ENCODE data around the gene ALPL. TPM values are rescaled to one million over a fixed set of nuclear protein-coding genes. Genes with fewer than 3 reads are reported as not detected.

The ALPL gene
- total RNA-seq, 1 experiment from 2014 or later, result 0.31 TPM

GRCh38 chr1:21537932-21538630 lies 28.9 kb downstream of the ALPL start:
- H3K27ac Mint-ChIP-seq (ENCODE audit: unreplicated experiment), result no peak overlapping the region
- TF ChIP-seq, protein P1, sequence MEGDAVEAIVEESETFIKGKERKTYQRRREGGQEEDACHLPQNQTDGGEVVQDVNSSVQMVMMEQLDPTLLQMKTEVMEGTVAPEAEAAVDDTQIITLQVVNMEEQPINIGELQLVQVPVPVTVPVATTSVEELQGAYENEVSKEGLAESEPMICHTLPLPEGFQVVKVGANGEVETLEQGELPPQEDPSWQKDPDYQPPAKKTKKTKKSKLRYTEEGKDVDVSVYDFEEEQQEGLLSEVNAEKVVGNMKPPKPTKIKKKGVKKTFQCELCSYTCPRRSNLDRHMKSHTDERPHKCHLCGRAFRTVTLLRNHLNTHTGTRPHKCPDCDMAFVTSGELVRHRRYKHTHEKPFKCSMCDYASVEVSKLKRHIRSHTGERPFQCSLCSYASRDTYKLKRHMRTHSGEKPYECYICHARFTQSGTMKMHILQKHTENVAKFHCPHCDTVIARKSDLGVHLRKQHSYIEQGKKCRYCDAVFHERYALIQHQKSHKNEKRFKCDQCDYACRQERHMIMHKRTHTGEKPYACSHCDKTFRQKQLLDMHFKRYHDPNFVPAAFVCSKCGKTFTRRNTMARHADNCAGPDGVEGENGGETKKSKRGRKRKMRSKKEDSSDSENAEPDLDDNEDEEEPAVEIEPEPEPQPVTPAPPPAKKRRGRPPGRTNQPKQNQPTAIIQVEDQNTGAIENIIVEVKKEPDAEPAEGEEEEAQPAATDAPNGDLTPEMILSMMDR (IDR thresholded peaks at IDR 0.05; ENCODE audit: unreplicated experiment), result no peak
- no TSS peak for BruUV-seq (replicated peaks)
- DNase-seq, result no peak
- H3K9me3 Mint-ChIP-seq (ENCODE audit: low read depth, unreplicated experiment), result no peaks in the 10 kb centered on the region
- peaks cover 43% of the 10 kb centered on the region for H3K27me3 Mint-ChIP-seq (ENCODE audit: unreplicated experiment)
- intact Hi-C loops (cut with micrococcal nuclease; ENCODE audit: unreplicated experiment), result no loop called here
- no peaks in the 10 kb centered on the region for H3K4me1 Mint-ChIP-seq (ENCODE audit: low read depth, unreplicated experiment)
- CTCF ChIA-PET, result no interaction called here
- H3K36me3 Mint-ChIP-seq (ENCODE audit: insufficient read depth, unreplicated experiment), result no peaks in the 10 kb centered on the region
- H3K4me3 Mint-ChIP-seq (ENCODE audit: low read depth, unreplicated experiment), result no peak overlapping the region

DNA sequence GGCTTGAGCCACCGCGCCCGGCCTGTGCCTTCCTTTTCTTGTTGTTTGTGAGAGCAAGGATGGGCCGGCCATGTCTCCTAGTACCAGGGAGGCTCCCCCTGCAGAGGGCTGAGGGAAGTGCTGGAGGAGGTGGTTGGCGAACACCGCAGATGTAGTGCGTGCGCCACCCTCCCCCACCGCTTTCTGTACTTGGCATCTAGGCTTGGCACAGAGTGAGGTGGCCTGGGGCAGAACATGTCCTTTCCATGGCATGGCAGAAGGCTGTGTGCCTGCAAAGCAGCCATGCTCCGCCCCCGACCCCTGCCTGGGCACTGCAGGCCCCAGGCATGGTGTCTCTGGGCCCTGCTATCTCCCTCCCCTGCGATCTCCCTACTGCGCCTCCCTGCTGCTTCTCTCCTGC lies 30.7 kb downstream of the ALPL start:
- no peak overlapping the region for H3K27ac Mint-ChIP-seq (ENCODE audit: unreplicated experiment)
- TF ChIP-seq, protein P1 (IDR thresholded peaks at IDR 0.05; ENCODE audit: unreplicated experiment), result no peak
- H3K36me3 Mint-ChIP-seq (ENCODE audit: insufficient read depth, unreplicated experiment), result no peaks in the 10 kb centered on the region
- H3K9me3 Mint-ChIP-seq (ENCODE audit: low read depth, unreplicated experiment), result no peaks in the 10 kb centered on the region
- BruUV-seq (replicated peaks), result no TSS peak
- CTCF ChIA-PET, result no interaction called here
- H3K27me3 Mint-ChIP-seq (ENCODE audit: unreplicated experiment), result peaks cover 43% of the 10 kb centered on the region
- peak; percentile 15 for DNase-seq
- H3K4me3 Mint-ChIP-seq (ENCODE audit: low read depth, unreplicated experiment), result no peak overlapping the region
- H3K4me1 Mint-ChIP-seq (ENCODE audit: low read depth, unreplicated experiment), result no peaks in the 10 kb centered on the region
- intact Hi-C loops (cut with micrococcal nuclease; ENCODE audit: unreplicated experiment), result no loop called here

GRCh38 chr1:21541329-21541728 lies 32.1 kb downstream of the ALPL start:
- BruUV-seq (replicated peaks), result no TSS peak
- H3K36me3 Mint-ChIP-seq (ENCODE audit: insufficient read depth, unreplicated experiment), result no peaks in the 10 kb centered on the region
- H3K27ac Mint-ChIP-seq (ENCODE audit: unreplicated experiment), result no peak overlapping the region
- H3K4me3 Mint-ChIP-seq (ENCODE audit: low read depth, unreplicated experiment), result no peak overlapping the region
- peaks cover 43% of the 10 kb centered on the region for H3K27me3 Mint-ChIP-seq (ENCODE audit: unreplicated experiment)
- no peaks in the 10 kb centered on the region for H3K4me1 Mint-ChIP-seq (ENCODE audit: low read depth, unreplicated experiment)
- no peak for DNase-seq
- intact Hi-C loops (cut with micrococcal nuclease; ENCODE audit: unreplicated experiment), result no loop called here
- H3K9me3 Mint-ChIP-seq (ENCODE audit: low read depth, unreplicated experiment), result no peaks in the 10 kb centered on the region
- CTCF ChIA-PET, result interaction anchor here (1.6 kb wide), 1 partner anchor 171 kb away, joined by 3 read pairs; no protein-coding TSS in a partner anchor
- TF ChIP-seq, protein P1 (IDR thresholded peaks at IDR 0.05; ENCODE audit: unreplicated experiment), result no peak

GRCh38 chr1:21541835-21542234 lies 32.6 kb downstream of the ALPL start:
- no peaks in the 10 kb centered on the region for H3K4me1 Mint-ChIP-seq (ENCODE audit: low read depth, unreplicated experiment)
- no peaks in the 10 kb centered on the region for H3K36me3 Mint-ChIP-seq (ENCODE audit: insufficient read depth, unreplicated experiment)
- H3K4me3 Mint-ChIP-seq (ENCODE audit: low read depth, unreplicated experiment), result no peak overlapping the region
- TF ChIP-seq, protein P1 (IDR thresholded peaks at IDR 0.05; ENCODE audit: unreplicated experiment), result no peak
- BruUV-seq (replicated peaks), result no TSS peak
- no peak overlapping the region for H3K27ac Mint-ChIP-seq (ENCODE audit: unreplicated experiment)
- intact Hi-C loops (cut with micrococcal nuclease; ENCODE audit: unreplicated experiment), result no loop called here
- DNase-seq, result no peak
- H3K27me3 Mint-ChIP-seq (ENCODE audit: unreplicated experiment), result peaks cover 43% of the 10 kb centered on the region
- no peaks in the 10 kb centered on the region for H3K9me3 Mint-ChIP-seq (ENCODE audit: low read depth, unreplicated experiment)
- CTCF ChIA-PET, result interaction anchor here (1.6 kb wide), 1 partner anchor 171 kb away, joined by 3 read pairs; no protein-coding TSS in a partner anchor

Data from Calu3 (cell line).